Neural cell (in vitro differentiated cells): ENCODE results near the gene KCNJ5.

Experiments
- EP300 ChIP-seq: fragments of 450-650 bp; conservative IDR thresholded peaks from 2 replicates; pipeline ENCODE4 v1.6.1; 2014; ENCODE audit warnings: antibody characterized with exemption, mild to moderate bottlenecking, moderate library complexity; ENCODE audit not compliant: poor library complexity, severe bottlenecking
- RAD21 ChIP-seq: fragments of 450-650 bp; conservative IDR thresholded peaks from 2 replicates; pipeline ENCODE4 v1.6.1; 2014; ENCODE audit warnings: antibody characterized with exemption, mild to moderate bottlenecking, moderate library complexity

GRCh38 chr11:128905345-128906184 is 14.4 kb downstream of the KCNJ5 start:
- TF ChIP-seq EP300: no peak
- TF ChIP-seq RAD21: no peak
